B cell (primary cell): ENCODE results near the gene TMEM94. TPM values are rescaled to one million over a fixed set of nuclear protein-coding genes. Genes with fewer than 3 reads are reported as not detected.

ENCODE experiments used
- ATAC-seq: fragments of 200-7000 bp; cut with Tn5 transposase; one replicate; pipeline ENCODE4 v1.10.0; 2021; ENCODE audit warnings: low read depth, mild to moderate bottlenecking, moderate number of reproducible peaks, moderate library complexity
- CTCF ChIA-PET: fragments of 350-600 bp; sonication (Branson Sonifier 250); formaldehyde crosslinking; loops from one replicate; lab custom pipeline; 2021; ENCODE audit warnings: antibody characterized with exemption, inconsistent platforms; lab: Charles Lee
- POLR2A ChIA-PET: fragments of 350-600 bp; sonication (Branson Sonifier 250); formaldehyde crosslinking; loops from one replicate; lab custom pipeline; 2021; ENCODE audit warnings: antibody characterized with exemption; lab: Charles Lee
- DNase-seq: peaks from one replicate; pipeline ENCODE4 v3.0.0; 2013
- H2AFZ ChIP-seq: 2 replicates; pipeline ENCODE4 v1.6.1; 2012; ENCODE audit warnings: mild to moderate bottlenecking, low read depth, low read length; ENCODE audit not compliant: insufficient read depth, poor library complexity, severe bottlenecking
- H3K27ac ChIP-seq, 2 donors: 1 replicate in 1 of 2; 2 replicates in 1 of 2; pipeline ENCODE4 v1.5.1; 2012 to 2013; ENCODE audit warnings: low read length in 2 of 2, mild to moderate bottlenecking in 2 of 2, moderate library complexity in 1 of 2
- H3K27me3 ChIP-seq, 4 experiments: fragments of 200-600 bp in 1 of 4; sonication (generic) in 1 of 4; replicated peaks in 1 of 4; 1 replicate in 2 of 4; 2 replicates in 2 of 4; pipeline versions ENCODE4 v1.6.1 to v1.7.0; 2013 to 2016; ENCODE audit warnings: low read length in 3 of 4, mild to moderate bottlenecking in 2 of 4, mixed read lengths in 1 of 4, moderate library complexity in 1 of 4; ENCODE audit not compliant: insufficient read depth in 4 of 4, control insufficient read depth in 3 of 4; ENCODE audit errors: control extremely low read depth in 1 of 4
- H3K36me3 ChIP-seq, 2 experiments: replicated peaks in 1 of 2; 1 replicate in 1 of 2; 2 replicates in 1 of 2; pipeline versions ENCODE4 v1.6.1 to v1.7.1; 2013; ENCODE audit warnings: low read length in 1 of 2; ENCODE audit not compliant: insufficient read depth in 2 of 2, control insufficient read depth in 1 of 2; ENCODE audit errors: control extremely low read depth in 1 of 2, extremely low read depth in 1 of 2
- H3K4me1 ChIP-seq, 2 donors: fragments of 200-600 bp in 1 of 2; sonication (generic) in 1 of 2; 1 replicate in 1 of 2; 2 replicates in 1 of 2; pipeline versions ENCODE4 v1.5.1 to v1.6.1; 2013 to 2017; ENCODE audit warnings: low read length in 2 of 2; ENCODE audit not compliant: control insufficient read depth in 2 of 2, insufficient read depth in 2 of 2
- H3K4me2 ChIP-seq: replicated peaks from 2 replicates; pipeline ENCODE3; 2012; ENCODE audit warnings: mild to moderate bottlenecking, low read depth, low read length; ENCODE audit not compliant: poor library complexity, severe bottlenecking
- H3K4me3 ChIP-seq, 5 experiments: fragments of 200-600 bp in 1 of 5; sonication (generic) in 1 of 5; 1 replicate in 3 of 5; 2 replicates in 2 of 5; pipeline versions ENCODE4 v1.5.1 to v1.7.0; 2011 to 2016; ENCODE audit warnings: low read length in 4 of 5, mild to moderate bottlenecking in 4 of 5, low read depth in 2 of 5, control low read depth in 1 of 5, moderate library complexity in 1 of 5; ENCODE audit not compliant: insufficient read depth in 1 of 5; ENCODE audit errors: control extremely low read depth in 1 of 5, extremely low read depth in 1 of 5
- H3K79me2 ChIP-seq: fragments of 200-600 bp; sonication (generic); one replicate; pipeline ENCODE4 v1.6.0; 2016; ENCODE audit warnings: low read length; ENCODE audit not compliant: control insufficient read depth, insufficient read depth
- H3K9ac ChIP-seq: fragments of 200-600 bp; sonication (generic); 2 replicates; pipeline ENCODE4 v1.6.1; 2017; ENCODE audit warnings: mild to moderate bottlenecking, low read length, moderate library complexity
- H3K9me3 ChIP-seq, 3 donors: one replicate each; pipeline versions ENCODE4 v1.6.1 to v1.7.1; 2013; ENCODE audit warnings: low read length in 2 of 3; ENCODE audit not compliant: control insufficient read depth in 2 of 3, insufficient read depth in 1 of 3; ENCODE audit errors: control extremely low read depth in 1 of 3
- H4K20me1 ChIP-seq: 2 replicates; pipeline ENCODE4 v1.6.0; 2012; ENCODE audit warnings: mild to moderate bottlenecking, low read length; ENCODE audit not compliant: insufficient read depth, control insufficient read depth, poor library complexity, severe bottlenecking
- H3K27ac Mint-ChIP-seq: one replicate; pipeline ENCODE4 v1.8.0; 2021; ENCODE audit warnings: mixed read lengths
- H3K27me3 Mint-ChIP-seq: one replicate; pipeline ENCODE4 v1.8.0; 2021; ENCODE audit warnings: mixed read lengths
- H3K4me1 Mint-ChIP-seq: one replicate; pipeline ENCODE4 v1.8.0; 2021; ENCODE audit warnings: mixed read lengths
- H3K4me3 Mint-ChIP-seq: one replicate; pipeline ENCODE4 v1.8.0; 2021; ENCODE audit warnings: mixed read lengths
- H3K9me3 Mint-ChIP-seq: one replicate; pipeline ENCODE4 v1.8.0; 2022; ENCODE audit warnings: mixed read lengths; ENCODE audit not compliant: insufficient read depth
- CTCF ChIP-seq: fragments of 200-600 bp; IDR thresholded peaks from one replicate; pipeline ENCODE4 v1.8.0; 2022; ENCODE audit warnings: antibody characterized with exemption, mild to moderate bottlenecking
- EZH2 ChIP-seq: IDR thresholded peaks from 2 replicates; pipeline ENCODE4 v1.6.1; 2012; ENCODE audit warnings: borderline replicate concordance, low read depth, mild to moderate bottlenecking, moderate library complexity, low read length; ENCODE audit not compliant: insufficient read depth, poor library complexity, severe bottlenecking
- WGBS: methylation state at CpG from one replicate; pipeline ENCODE4 v1.1.5; 2013; ENCODE audit warnings: missing lambda C conversion rate; ENCODE audit not compliant: insufficient coverage; 5-methylcytosine and 5-hydroxymethylcytosine counted together
- intact Hi-C: fragments of 100-400 bp; cut with micrococcal nuclease; formaldehyde crosslinking; loops from one replicate; pipeline ENCODE4 v1.10.0; 2022
- polyA plus RNA-seq: library from polyadenylated mRNA; depleted of rRNA; stranded (reverse); fragments of >200 nt; gene quantifications from 2 replicates; pipeline ENCODE4 v1.2.3, GENCODE V29; 2012
- total RNA-seq, 2 donors: library from RNA; stranded (reverse); fragments of 120-200 nt in 1 of 2; gene quantifications; 1 replicate in 1 of 2; 2 replicates in 1 of 2; pipeline versions ENCODE4 v1.2.3 to v1.2.4, GENCODE V29; 2013 to 2022

The TMEM94 gene
- total and polyA plus RNA-seq, 2 donors (not counting 1 experiment from before 2014, with no cell fraction given) = 139 to 158 TPM

DNA sequence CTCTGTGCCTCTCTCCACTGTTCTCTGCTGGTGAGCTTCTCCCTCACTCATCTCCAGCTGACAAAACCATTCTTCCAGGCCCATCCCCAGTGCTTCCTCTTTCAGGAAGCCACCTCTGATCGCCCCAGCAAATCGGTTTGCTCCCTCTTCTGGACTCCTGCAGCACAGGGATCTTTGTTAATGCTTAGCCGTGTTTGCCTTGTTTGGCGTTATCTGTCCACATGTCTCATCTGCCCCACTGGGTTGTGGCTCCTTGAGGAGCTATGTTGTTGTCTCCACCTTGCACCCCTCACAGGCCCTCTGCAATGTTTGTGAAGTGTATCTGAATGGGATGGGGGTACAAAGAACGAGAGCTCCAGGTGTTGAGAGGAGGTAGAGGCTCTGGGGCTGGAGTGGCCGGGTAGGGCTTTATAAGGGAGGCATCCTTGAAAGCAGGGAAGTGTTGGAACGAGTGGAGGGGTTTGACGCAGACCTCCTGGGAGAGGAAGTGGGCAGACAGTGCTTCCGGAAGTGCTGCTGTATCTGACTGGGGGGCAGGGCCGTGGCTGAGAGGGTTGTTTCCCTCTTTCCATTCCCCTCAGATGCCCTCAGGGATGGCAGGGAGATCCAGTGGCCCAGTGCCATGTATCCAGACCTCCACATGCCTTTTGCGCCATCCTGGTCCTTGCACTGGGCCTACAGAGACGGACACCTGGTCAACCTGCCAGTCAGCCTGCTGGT is 31.1 kb downstream of the TMEM94 start:
- no peaks in the 10 kb centered on the region for H4K20me1 ChIP-seq
- POLR2A ChIA-PET = no interaction called here
- ATAC-seq = peak; percentile 78

More for the DNA sequence above, 31.1 kb downstream of the TMEM94 start:
- Histone ChIP-seq H3K79me2 (peaks cover 12% of the 10 kb centered on the region), H3K4me1 (peaks cover 15 to 19% of the 10 kb centered on the region in 2 donors), H2AFZ (peak overlapping the region; percentile 94), H3K36me3 (peaks cover 0 to 19% of the 10 kb centered on the region in 2 experiments), H3K27me3 (no peaks in the 10 kb centered on the region), H3K9me3 (no peaks in the 10 kb centered on the region), H3K4me3 (peak overlapping the region in 3 of 5 experiments; percentile 3 to 48 (median 11)), H3K27ac (peak overlapping the region; percentile 72 to 74), H3K9ac (peak overlapping the region; percentile 50), H3K4me2 (peak overlapping the region; percentile 75)
- Mint-ChIP-seq H3K27ac (peak overlapping the region; percentile 89), H3K9me3 (no peaks in the 10 kb centered on the region), H3K4me1 (peaks cover 21% of the 10 kb centered on the region), H3K27me3 (no peaks in the 10 kb centered on the region), H3K4me3 (peak overlapping the region; percentile 75)
- intact Hi-C loops = no loop called here
- TF ChIP-seq CTCF = no peak
- no peak for TF ChIP-seq EZH2
- peak; percentile 64 for DNase-seq
- 21% methylated on average over 10 of the region's 12 CpGs for WGBS
- CTCF ChIA-PET = no interaction called here
